CD4-positive, alpha-beta T cell (primary cell): ENCODE measurements around the gene HRC. TPM values are rescaled to one million over a fixed set of nuclear protein-coding genes. Genes with fewer than 3 reads are reported as not detected.

Experiments used
- ATAC-seq: fragments of 200-7000 bp; cut with Tn5 transposase; one replicate; pipeline ENCODE4 v1.10.0; 2022; ENCODE audit warnings: mild to moderate bottlenecking; ENCODE audit not compliant: poor library complexity
- CTCF ChIA-PET: fragments of 350-600 bp; sonication (Branson Sonifier 250); formaldehyde crosslinking; loops from one replicate; lab custom pipeline; 2021; ENCODE audit warnings: antibody characterized with exemption, inconsistent platforms; lab: Charles Lee
- POLR2A ChIA-PET: fragments of 350-600 bp; sonication (Branson Sonifier 250); formaldehyde crosslinking; loops from one replicate; lab custom pipeline; 2021; ENCODE audit warnings: antibody characterized with exemption, inconsistent platforms; lab: Charles Lee
- DNase-seq, 14 experiments: peaks; one replicate each; pipeline ENCODE4 v3.0.0-alpha.2; 2013 to 2020; ENCODE audit warnings: mixed read lengths in 2 of 14
- H3K27ac ChIP-seq, 2 donors: one replicate each; pipeline versions ENCODE4 v1.5.1 to v1.7.0; 2013; ENCODE audit warnings: low read length in 2 of 2, low read depth in 1 of 2, mild to moderate bottlenecking in 1 of 2
- H3K27me3 ChIP-seq, 2 experiments: 1 replicate in 1 of 2; 2 replicates in 1 of 2; pipeline versions ENCODE4 v1.6.1 to v1.7.0; 2013; ENCODE audit warnings: low read length in 2 of 2, control low read depth in 1 of 2, mild to moderate bottlenecking in 1 of 2, moderate library complexity in 1 of 2; ENCODE audit not compliant: insufficient read depth in 2 of 2, control insufficient read depth in 1 of 2
- H3K36me3 ChIP-seq: one replicate; pipeline ENCODE4 v1.6.1; 2013; ENCODE audit warnings: low read length, control low read depth; ENCODE audit not compliant: insufficient read depth
- H3K4me1 ChIP-seq: one replicate; pipeline ENCODE4 v1.6.1; 2013; ENCODE audit warnings: low read length, control low read depth; ENCODE audit not compliant: insufficient read depth
- H3K4me3 ChIP-seq: one replicate; pipeline ENCODE4 v1.5.1; 2013; ENCODE audit warnings: mild to moderate bottlenecking, low read length, moderate library complexity
- H3K9me3 ChIP-seq, 2 experiments: 1 replicate in 1 of 2; 2 replicates in 1 of 2; pipeline versions ENCODE4 v1.6.1 to v1.7.0; 2013; ENCODE audit warnings: low read length in 2 of 2, mild to moderate bottlenecking in 2 of 2, control low read depth in 1 of 2, moderate library complexity in 1 of 2; ENCODE audit not compliant: control insufficient read depth in 1 of 2, insufficient read depth in 1 of 2
- H3K27ac Mint-ChIP-seq: one replicate; pipeline ENCODE4 v1.8.0; 2020; ENCODE audit warnings: mixed read lengths
- H3K27me3 Mint-ChIP-seq: one replicate; pipeline ENCODE4 v1.8.0; 2021; ENCODE audit warnings: mixed read lengths
- H3K36me3 Mint-ChIP-seq: one replicate; pipeline ENCODE4 v1.8.0; 2021; ENCODE audit warnings: low read depth, mixed read lengths
- H3K4me1 Mint-ChIP-seq: one replicate; pipeline ENCODE4 v1.8.0; 2021; ENCODE audit warnings: low read depth, mixed read lengths
- H3K4me3 Mint-ChIP-seq: one replicate; pipeline ENCODE4 v1.8.0; 2020; ENCODE audit warnings: mild to moderate bottlenecking, mixed read lengths
- H3K9me3 Mint-ChIP-seq: one replicate; pipeline ENCODE4 v1.8.0; 2020; ENCODE audit warnings: mixed read lengths
- CTCF ChIP-seq: fragments of 200-600 bp; IDR thresholded peaks from one replicate; pipeline ENCODE4 v1.8.0; 2022; ENCODE audit warnings: antibody characterized with exemption, mild to moderate bottlenecking
- intact Hi-C, 2 experiments: fragments of 100-400 bp; cut with DNase I in 1 of 2; cut with micrococcal nuclease in 1 of 2; formaldehyde crosslinking; loops; one replicate each; pipeline versions ENCODE4 v1.15.1 to v1.9.0; 2023 to 2025; cut with DNase I, micrococcal nuclease
- total RNA-seq, 174 experiments: library from RNA in 2 of 174; stranded (reverse) in 2 of 174; gene quantifications; one replicate each; pipeline ENCODE4 v1.2.3 and lab custom pipeline; 2021 to 2026

HRC gene
- total RNA-seq, 2 experiments from 2014 or later: not detected

- no peak for TF ChIP-seq CTCF
- DNase-seq: no peak
- Histone ChIP-seq H3K27ac (no peak overlapping the region), H3K9me3 (no peaks in the 10 kb centered on the region), H3K27me3 (no peaks in the 10 kb centered on the region), H3K4me3 (no peak overlapping the region), H3K4me1 (peaks cover 3% of the 10 kb centered on the region), H3K36me3 (peaks cover 87% of the 10 kb centered on the region)
- Mint-ChIP-seq H3K27me3 (no peaks in the 10 kb centered on the region), H3K9me3 (no peaks in the 10 kb centered on the region), H3K4me1 (peaks cover 5% of the 10 kb centered on the region), H3K36me3 (peaks cover 75% of the 10 kb centered on the region), H3K27ac (no peak overlapping the region), H3K4me3 (no peak overlapping the region)
- intact Hi-C loops: no loop called here
- ChIA-PET POLR2A (no interaction called here), CTCF (interaction anchor here (2.0 kb wide), 1 partner anchor 10 kb away, joined by 10 read pairs; the partner anchor contains the start of gene LIN7B)
- no peak for ATAC-seq
These were observed 50.8 kb downstream of the HRC start for GRCh38 chr19:49104229-49104864.

- Histone ChIP-seq H3K27me3 (no peaks in the 10 kb centered on the region), H3K27ac (no peak overlapping the region), H3K9me3 (no peaks in the 10 kb centered on the region), H3K4me1 (peaks cover 3% of the 10 kb centered on the region), H3K4me3 (no peak overlapping the region), H3K36me3 (peaks cover 88% of the 10 kb centered on the region)
- no peak for ATAC-seq
- CTCF ChIA-PET: interaction anchor here (1.7 kb wide), 1 partner anchor 11 kb away, joined by 4 read pairs; the partner anchor contains the start of gene LIN7B
- no peaks in the 10 kb centered on the region for H3K9me3 Mint-ChIP-seq
- peaks cover 5% of the 10 kb centered on the region for H3K4me1 Mint-ChIP-seq
- H3K4me3 Mint-ChIP-seq: no peak overlapping the region
- H3K27me3 Mint-ChIP-seq: no peaks in the 10 kb centered on the region
- peaks cover 75% of the 10 kb centered on the region for H3K36me3 Mint-ChIP-seq
- intact Hi-C loops: no loop called here
- DNase-seq: no peak
- TF ChIP-seq CTCF: no peak
- POLR2A ChIA-PET: no interaction called here
- H3K27ac Mint-ChIP-seq: no peak overlapping the region
These were observed 51.7 kb downstream of the HRC start for GRCh38 chr19:49103331-49104085.

- POLR2A ChIA-PET: no interaction called here
- Mint-ChIP-seq H3K4me3 (no peak overlapping the region), H3K9me3 (no peaks in the 10 kb centered on the region), H3K36me3 (peaks cover 80% of the 10 kb centered on the region), H3K27ac (no peak overlapping the region), H3K27me3 (no peaks in the 10 kb centered on the region), H3K4me1 (peaks cover 14% of the 10 kb centered on the region)
- no peak for TF ChIP-seq CTCF
- Histone ChIP-seq H3K36me3 (peaks cover 88% of the 10 kb centered on the region), H3K4me3 (no peak overlapping the region), H3K9me3 (no peaks in the 10 kb centered on the region), H3K27ac (no peak overlapping the region), H3K27me3 (no peaks in the 10 kb centered on the region), H3K4me1 (peaks cover 14% of the 10 kb centered on the region)
- CTCF ChIA-PET: interaction anchor here (1.7 kb wide), 1 partner anchor 12 kb away, joined by 4 read pairs; the partner anchor contains the start of gene LIN7B
- intact Hi-C loops: no loop called here
- ATAC-seq (no peak), DNase-seq (no peak)
These were observed 52.9 kb downstream of the HRC start for GRCh38 chr19:49102303-49102702.

Other genes with a start within 250 kb of the HRC start
- 1 to 10 TPM; 1.1 to 1.8 TPM for gene DHDH, start 221.7 kb downstream of the HRC start, total RNA-seq
- gene BAX, start 200.5 kb downstream of the HRC start, total RNA-seq: 10 to 100 TPM; 52.9 to 60.4 TPM
- gene FTL, start 190.1 kb downstream of the HRC start, total RNA-seq: 100 to 1,000 TPM; 616 to 627 TPM
- gene GYS1, start 162.1 kb downstream of the HRC start, total RNA-seq: 10 to 100 TPM; 13.2 to 14.1 TPM
- gene RUVBL2, start 161.5 kb downstream of the HRC start, total RNA-seq: 10 to 100 TPM; 10.7 to 12.3 TPM
- not detected for gene LHB, start 138.3 kb downstream of the HRC start, total RNA-seq
- not detected for gene CGB3, start 131.1 kb downstream of the HRC start, total RNA-seq
- not detected for gene CGB2, start 123.5 kb downstream of the HRC start, total RNA-seq
- gene CGB1, start 118.5 kb downstream of the HRC start, total RNA-seq: not detected
- not detected for gene CGB5, start 111.5 kb downstream of the HRC start, total RNA-seq
- not detected for gene CGB8, start 106.3 kb downstream of the HRC start, total RNA-seq
- not detected for gene CGB7, start 97.6 kb downstream of the HRC start, total RNA-seq
- gene NTF4, start 90.6 kb downstream of the HRC start, total RNA-seq: not detected
- gene KCNA7, start 82.7 kb downstream of the HRC start, total RNA-seq: not detected
- gene SNRNP70, start 69.9 kb downstream of the HRC start, total RNA-seq: 100 to 1,000 TPM; 375 to 397 TPM
- gene LIN7B, start 41.0 kb downstream of the HRC start, total RNA-seq: 1 to 10 TPM; 6.4 to 6.6 TPM
- gene C19orf73, start 36.3 kb downstream of the HRC start, total RNA-seq: 1 to 10 TPM; 1.5 to 2.3 TPM
- 1 to 10 TPM; 2.0 to 2.8 TPM for gene PPFIA3, start 35.9 kb downstream of the HRC start, total RNA-seq
- not detected for gene TRPM4, start 2.4 kb upstream of the HRC start, total RNA-seq
- 1 to 10 TPM; 1.5 to 2.4 TPM for gene SLC6A16, start 169.8 kb upstream of the HRC start, total RNA-seq
- 100 to 1,000 TPM; 329 to 350 TPM for gene CD37, start 180.0 kb upstream of the HRC start, total RNA-seq
- not detected for gene TEAD2, start 207.0 kb upstream of the HRC start, total RNA-seq
- gene DKKL1, start 208.5 kb upstream of the HRC start, total RNA-seq: not detected
- not detected for gene KASH5, start 232.9 kb upstream of the HRC start, total RNA-seq